ENCODE data around the gene MOGAT2. TPM values are rescaled to one million over a fixed set of nuclear protein-coding genes. Genes with fewer than 3 reads are reported as not detected.
A peak's percentile ranks its signal among the peaks of the same experiment; 100 is the strongest.

Gene MOGAT2
- total RNA-seq, 2 experiments from 2014 or later: not detected

DNA sequence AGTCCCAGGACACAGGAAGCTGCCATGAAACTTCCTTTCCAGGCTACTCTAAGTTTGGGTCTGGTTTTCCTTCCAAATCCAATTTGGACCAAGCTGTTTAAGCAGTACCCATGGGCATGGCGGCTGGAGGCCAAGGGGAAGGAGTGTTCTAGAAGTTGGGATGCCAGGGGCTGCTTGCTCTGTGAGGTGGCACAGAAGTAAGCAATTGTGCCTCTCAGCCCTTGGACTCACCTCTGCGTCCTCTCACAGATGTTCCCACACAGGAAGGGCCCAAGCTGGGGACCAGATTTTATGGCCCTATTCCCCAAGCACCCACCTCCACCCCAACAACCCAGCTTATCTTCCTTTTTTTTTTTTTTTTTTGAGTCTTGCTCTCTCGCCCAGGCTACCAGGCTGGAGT lies 47.5 kb downstream of the MOGAT2 start:
- no peak for DNase-seq
- peaks cover 8% of the 10 kb centered on the region for H3K27me3 Mint-ChIP-seq
- peaks cover 29% of the 10 kb centered on the region for H3K4me1 Mint-ChIP-seq (ENCODE audit: low read depth)
- intact Hi-C loops (cut with micrococcal nuclease): loop anchor here (5.0 kb wide), 2 partner anchors 43 to 52 kb away; partner anchors contain the start of gene UVRAG
- H3K4me3 Mint-ChIP-seq: no peak overlapping the region
- H3K9me3 Mint-ChIP-seq: no peaks in the 10 kb centered on the region
- H3K27ac Mint-ChIP-seq: no peak overlapping the region
- ChIA-PET CTCF (interaction anchor here (1.1 kb wide), 1 partner anchor 44 kb away, joined by 3 read pairs; no protein-coding TSS in a partner anchor), POLR2A (interaction anchor here (0.6 kb wide), 1 partner anchor 36 kb away, joined by 4 read pairs; no protein-coding TSS in a partner anchor)
- H3K36me3 Mint-ChIP-seq: no peaks in the 10 kb centered on the region

DNA sequence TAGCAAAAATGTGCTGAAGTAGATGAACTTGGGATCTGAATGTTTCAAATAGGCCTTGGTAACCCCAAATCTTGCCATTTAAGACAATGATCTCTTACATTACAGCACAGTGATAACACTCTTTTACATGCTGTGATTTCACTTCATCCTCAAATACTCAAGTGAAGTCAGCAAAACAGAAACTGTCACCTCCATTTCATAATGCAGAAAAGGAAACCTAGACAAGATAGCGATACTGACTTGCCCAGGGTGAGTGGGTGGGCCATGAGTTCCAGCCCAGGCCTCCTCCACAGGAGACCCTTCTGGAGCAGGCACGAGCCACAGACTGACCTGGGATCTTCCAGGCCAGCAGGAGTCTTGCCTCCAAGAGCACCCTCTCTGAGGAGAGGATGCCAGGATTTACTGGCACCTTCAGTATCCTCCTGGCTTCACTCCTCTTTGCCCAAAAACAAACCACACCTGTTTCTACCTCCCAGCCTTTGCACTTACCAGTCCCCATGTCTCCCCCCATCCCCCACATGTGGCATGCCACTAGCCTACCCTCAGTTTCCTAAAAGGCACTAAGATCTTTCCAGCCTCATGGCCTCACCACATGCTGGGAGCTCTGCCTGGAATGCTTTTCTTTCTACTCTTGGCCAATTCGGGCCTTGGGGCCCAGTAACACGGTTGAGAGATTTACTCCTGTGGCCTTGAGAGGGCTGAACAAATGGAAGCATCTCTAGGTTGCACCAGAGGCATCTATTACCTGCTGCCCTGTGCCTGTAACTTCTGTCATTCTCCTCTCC lies 49.0 kb downstream of the MOGAT2 start:
- H3K4me3 Mint-ChIP-seq: no peak overlapping the region
- H3K36me3 Mint-ChIP-seq: no peaks in the 10 kb centered on the region
- CTCF ChIA-PET: no interaction called here
- H3K27me3 Mint-ChIP-seq: peaks cover 8% of the 10 kb centered on the region
- intact Hi-C loops (cut with micrococcal nuclease): loop anchor here (5.0 kb wide), 2 partner anchors 44 to 51 kb away; partner anchors contain the start of gene UVRAG
- POLR2A ChIA-PET: no interaction called here
- H3K9me3 Mint-ChIP-seq: no peaks in the 10 kb centered on the region
- peaks cover 24% of the 10 kb centered on the region for H3K4me1 Mint-ChIP-seq (ENCODE audit: low read depth)
- no peak overlapping the region for H3K27ac Mint-ChIP-seq
- peak; percentile 33 for DNase-seq

DNA sequence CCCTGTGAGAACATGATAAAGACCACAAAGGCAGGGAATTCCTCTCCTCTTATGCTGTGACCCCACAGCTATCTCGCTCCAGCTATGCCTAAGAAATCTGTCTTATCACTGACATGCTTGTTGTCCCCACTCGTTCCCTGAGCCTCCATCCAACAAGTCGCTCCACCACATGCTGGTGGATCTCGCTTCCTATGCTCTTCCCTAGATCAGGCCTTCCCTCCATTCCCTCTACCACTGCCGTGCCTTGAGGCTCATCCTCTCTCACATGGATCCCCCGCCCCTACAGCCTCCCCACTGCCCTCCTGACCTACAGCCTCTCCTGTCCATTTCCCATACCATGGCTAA lies 49.6 kb downstream of the MOGAT2 start:
- POLR2A ChIA-PET: no interaction called here
- Mint-ChIP-seq H3K9me3 (no peaks in the 10 kb centered on the region), H3K27me3 (peaks cover 8% of the 10 kb centered on the region), H3K4me1 (ENCODE audit: low read depth) (peaks cover 24% of the 10 kb centered on the region), H3K4me3 (no peak overlapping the region), H3K36me3 (no peaks in the 10 kb centered on the region), H3K27ac (no peak overlapping the region)
- no peak for DNase-seq
- CTCF ChIA-PET: no interaction called here
- intact Hi-C loops (cut with micrococcal nuclease): loop anchor here (5.0 kb wide), 2 partner anchors 45 to 50 kb away; partner anchors contain the start of gene UVRAG

DNA sequence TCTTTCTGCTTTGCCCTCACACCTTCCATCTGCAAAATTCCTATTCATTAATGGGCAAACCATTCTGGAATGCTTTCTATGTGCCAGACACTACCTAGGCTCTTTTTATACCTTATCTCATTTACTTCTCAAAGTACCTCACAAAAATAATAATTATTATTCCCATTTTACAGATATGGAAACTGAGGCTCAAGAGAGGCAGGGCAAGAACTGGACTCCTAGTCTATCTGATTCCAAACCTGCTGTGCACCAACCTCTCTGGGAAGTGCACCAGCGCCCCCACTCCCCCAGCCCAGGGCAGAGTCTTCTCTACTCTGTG lies 50.1 kb downstream of the MOGAT2 start:
- peaks cover 24% of the 10 kb centered on the region for H3K4me1 Mint-ChIP-seq (ENCODE audit: low read depth)
- intact Hi-C loops (cut with micrococcal nuclease): loop anchor here (5.0 kb wide), 2 partner anchors 45 to 50 kb away; partner anchors contain the start of gene UVRAG
- POLR2A ChIA-PET: no interaction called here
- H3K27me3 Mint-ChIP-seq: peaks cover 8% of the 10 kb centered on the region
- no peaks in the 10 kb centered on the region for H3K36me3 Mint-ChIP-seq
- H3K4me3 Mint-ChIP-seq: no peak overlapping the region
- H3K27ac Mint-ChIP-seq: no peak overlapping the region
- no peak for DNase-seq
- H3K9me3 Mint-ChIP-seq: no peaks in the 10 kb centered on the region
- CTCF ChIA-PET: no interaction called here

DNA sequence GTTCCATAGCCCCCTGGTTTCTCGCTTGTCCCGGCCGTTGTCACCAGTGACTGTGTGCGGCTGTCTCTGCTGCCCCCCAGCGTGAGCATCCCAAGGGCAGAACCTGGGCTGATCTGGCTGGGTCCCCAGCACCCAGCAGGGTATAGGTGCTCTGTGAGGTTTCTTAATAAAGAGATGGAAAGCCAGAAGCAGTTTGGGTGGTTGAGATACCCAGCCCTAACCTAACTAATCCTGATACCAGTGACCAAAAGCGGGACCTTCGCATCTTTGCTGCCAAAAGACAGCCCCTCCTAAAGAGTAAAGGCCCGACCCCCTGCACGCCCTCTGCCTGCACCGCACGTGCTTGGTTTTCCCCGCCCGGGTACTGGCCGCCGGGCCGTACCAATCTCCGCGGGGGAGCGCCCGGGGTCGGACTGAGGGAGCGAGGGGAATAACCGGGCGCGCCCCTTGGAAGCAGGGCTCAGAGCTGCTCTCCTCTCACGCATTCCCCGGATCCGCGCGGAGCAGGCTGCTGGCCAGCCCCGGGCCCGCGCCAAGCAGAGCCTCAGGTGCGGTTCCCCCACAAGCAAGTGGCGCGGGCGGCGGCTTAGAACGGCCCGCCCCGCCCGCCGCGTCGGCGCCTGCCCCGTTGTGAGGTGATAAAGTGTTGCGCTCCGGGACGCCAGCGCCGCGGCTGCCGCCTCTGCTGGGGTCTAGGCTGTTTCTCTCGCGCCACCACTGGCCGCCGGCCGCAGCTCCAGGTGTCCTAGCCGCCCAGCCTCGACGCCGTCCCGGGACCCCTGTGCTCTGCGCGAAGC lies 50.7 kb downstream of the MOGAT2 start, which contains the start of gene DGAT2:
DGAT2 (plus strand) TSS at position 667 of the 797 bp plus-strand sequence. CDS start 214 bp downstream, outside the sequence.
- Mint-ChIP-seq H3K4me1 (ENCODE audit: low read depth) (peaks cover 24% of the 10 kb centered on the region), H3K27me3 (peaks cover 8% of the 10 kb centered on the region), H3K9me3 (no peaks in the 10 kb centered on the region), H3K4me3 (peak within 1 kb of the TSS; percentile 41), H3K27ac (no peak within 1 kb of the TSS), H3K36me3 (no peaks in the 10 kb centered on the region)
- ChIA-PET POLR2A (no interaction called here), CTCF (interaction anchor here (1.0 kb wide), 1 partner anchor 43 kb away, joined by 3 read pairs; no protein-coding TSS in a partner anchor)
- DNase-seq: peak; percentile 74
- intact Hi-C loops (cut with micrococcal nuclease): loop anchor here (5.0 kb wide), 2 partner anchors 46 to 49 kb away; partner anchors contain the start of gene UVRAG

DNA sequence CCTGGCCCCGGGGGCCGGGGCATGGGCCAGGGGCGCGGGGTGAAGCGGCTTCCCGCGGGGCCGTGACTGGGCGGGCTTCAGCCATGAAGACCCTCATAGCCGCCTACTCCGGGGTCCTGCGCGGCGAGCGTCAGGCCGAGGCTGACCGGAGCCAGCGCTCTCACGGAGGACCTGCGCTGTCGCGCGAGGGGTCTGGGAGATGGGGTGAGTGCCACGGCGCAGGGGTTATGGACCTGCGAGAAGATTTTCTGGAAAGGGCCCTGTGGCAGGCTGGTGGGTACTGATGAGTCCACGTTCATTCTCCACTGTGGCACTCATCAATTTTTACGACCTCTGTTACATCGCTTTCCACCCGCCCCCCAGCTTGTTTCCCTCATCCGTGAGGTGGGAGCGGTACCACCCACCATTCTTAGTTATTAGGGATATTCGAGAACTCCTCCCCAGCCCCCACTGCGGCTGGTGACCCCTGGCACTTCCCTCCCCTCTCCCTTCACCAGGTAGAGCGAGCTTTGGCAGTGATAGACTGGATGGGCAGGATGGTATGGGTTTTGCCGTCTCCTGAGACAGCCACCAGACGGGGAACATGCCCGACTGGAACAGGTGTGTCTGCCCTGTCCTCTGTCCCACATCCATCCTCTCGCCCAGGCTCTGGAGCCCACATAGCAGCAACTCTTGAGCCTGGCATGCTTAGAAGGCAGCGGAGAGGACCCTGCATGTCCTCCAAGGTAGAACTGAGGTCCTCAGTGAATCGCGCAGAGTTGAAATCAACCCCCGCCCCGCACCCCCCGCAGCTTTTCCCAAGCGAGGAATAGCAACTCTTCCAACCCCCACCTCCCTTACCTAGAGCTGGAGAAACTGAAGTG lies 51.5 kb downstream of the MOGAT2 start:
- H3K27ac Mint-ChIP-seq: no peak overlapping the region
- intact Hi-C loops (cut with micrococcal nuclease): loop anchor here (5.0 kb wide), 2 partner anchors 47 to 48 kb away; partner anchors contain the start of gene UVRAG
- POLR2A ChIA-PET: no interaction called here
- peaks cover 8% of the 10 kb centered on the region for H3K27me3 Mint-ChIP-seq
- H3K9me3 Mint-ChIP-seq: no peaks in the 10 kb centered on the region
- CTCF ChIA-PET: interaction anchor here (1.0 to 1.2 kb wide), 4 partner anchors 8 to 63 kb away, joined by 3 to 4 read pairs (median 3); no protein-coding TSS in a partner anchor
- no peak for DNase-seq
- H3K4me1 Mint-ChIP-seq (ENCODE audit: low read depth): peaks cover 31% of the 10 kb centered on the region
- H3K4me3 Mint-ChIP-seq: peak overlapping the region; percentile 7
- H3K36me3 Mint-ChIP-seq: no peaks in the 10 kb centered on the region

DNA sequence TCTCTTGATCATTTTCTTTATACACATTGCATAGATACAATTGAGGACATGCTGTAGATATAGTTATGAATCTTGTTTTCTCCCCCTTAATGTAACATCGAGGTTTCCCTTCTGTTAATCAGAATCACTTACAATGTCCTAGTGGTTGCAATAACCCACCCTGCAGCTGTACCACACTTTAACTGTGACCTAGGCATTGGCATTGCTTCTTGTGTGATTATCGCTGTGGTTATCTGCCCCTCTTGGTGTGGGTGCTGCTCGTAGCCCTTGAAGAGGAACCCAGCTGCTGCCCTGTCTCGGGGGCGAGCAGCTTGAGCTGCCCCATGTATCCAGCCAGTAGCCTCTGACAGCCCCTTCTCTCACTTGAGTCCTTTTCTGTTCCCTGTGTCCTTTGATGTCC lies 52.5 kb downstream of the MOGAT2 start:
- CTCF ChIA-PET: interaction anchor here (0.7 to 1.2 kb wide), 4 partner anchors 9 to 64 kb away, joined by 3 to 4 read pairs (median 4); no protein-coding TSS in a partner anchor
- no peak overlapping the region for H3K27ac Mint-ChIP-seq
- H3K9me3 Mint-ChIP-seq: no peaks in the 10 kb centered on the region
- no peak for DNase-seq
- H3K36me3 Mint-ChIP-seq: no peaks in the 10 kb centered on the region
- H3K27me3 Mint-ChIP-seq: peaks cover 8% of the 10 kb centered on the region
- H3K4me3 Mint-ChIP-seq: no peak overlapping the region
- POLR2A ChIA-PET: no interaction called here
- peaks cover 31% of the 10 kb centered on the region for H3K4me1 Mint-ChIP-seq (ENCODE audit: low read depth)
- intact Hi-C loops (cut with micrococcal nuclease): no loop called here

DNA sequence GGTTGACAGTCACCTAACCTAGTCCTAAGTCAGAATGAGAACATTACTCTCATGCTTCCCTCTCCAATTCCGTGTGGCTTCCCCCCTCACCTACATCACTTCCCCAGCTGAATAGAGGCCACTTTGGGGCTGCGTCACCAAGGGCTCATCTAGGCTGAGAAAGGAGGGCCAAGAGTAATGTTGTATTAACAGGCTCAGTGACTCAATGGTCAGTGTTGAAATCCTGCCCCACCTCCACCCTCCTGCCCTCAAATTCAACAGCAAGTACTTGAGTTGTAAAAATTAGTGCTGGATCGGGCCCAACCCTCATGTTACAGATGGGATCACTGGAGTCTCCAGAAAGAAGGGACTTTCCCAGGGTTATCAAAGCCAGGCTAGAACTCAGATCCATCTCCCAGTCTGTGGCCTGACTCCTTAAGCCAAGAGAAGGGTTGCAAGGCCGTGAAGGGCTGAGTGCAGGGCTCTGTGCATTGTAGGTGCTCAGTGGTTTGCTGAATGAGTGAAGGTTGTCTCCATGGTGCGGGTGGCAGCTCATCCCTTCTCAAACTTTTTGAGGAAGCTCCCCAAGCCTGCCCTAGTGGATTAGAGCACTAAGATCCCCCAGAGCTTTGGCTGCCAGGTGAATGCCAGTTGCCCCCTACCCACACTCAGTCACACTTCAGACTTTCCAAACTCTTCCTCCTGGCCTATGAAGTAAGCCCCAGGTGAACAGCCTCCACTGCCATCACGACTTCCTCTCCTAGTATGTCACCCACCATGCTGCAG lies 54.2 kb downstream of the MOGAT2 start:
- no peak for DNase-seq
- Mint-ChIP-seq H3K27me3 (peaks cover 8% of the 10 kb centered on the region), H3K36me3 (no peaks in the 10 kb centered on the region), H3K9me3 (no peaks in the 10 kb centered on the region), H3K4me3 (no peak overlapping the region), H3K4me1 (ENCODE audit: low read depth) (peaks cover 26% of the 10 kb centered on the region), H3K27ac (no peak overlapping the region)
- ChIA-PET POLR2A (no interaction called here), CTCF (interaction anchor here (1.8 kb wide), 1 partner anchor 66 kb away, joined by 5 read pairs; no protein-coding TSS in a partner anchor)
- intact Hi-C loops (cut with micrococcal nuclease): no loop called here

DNA sequence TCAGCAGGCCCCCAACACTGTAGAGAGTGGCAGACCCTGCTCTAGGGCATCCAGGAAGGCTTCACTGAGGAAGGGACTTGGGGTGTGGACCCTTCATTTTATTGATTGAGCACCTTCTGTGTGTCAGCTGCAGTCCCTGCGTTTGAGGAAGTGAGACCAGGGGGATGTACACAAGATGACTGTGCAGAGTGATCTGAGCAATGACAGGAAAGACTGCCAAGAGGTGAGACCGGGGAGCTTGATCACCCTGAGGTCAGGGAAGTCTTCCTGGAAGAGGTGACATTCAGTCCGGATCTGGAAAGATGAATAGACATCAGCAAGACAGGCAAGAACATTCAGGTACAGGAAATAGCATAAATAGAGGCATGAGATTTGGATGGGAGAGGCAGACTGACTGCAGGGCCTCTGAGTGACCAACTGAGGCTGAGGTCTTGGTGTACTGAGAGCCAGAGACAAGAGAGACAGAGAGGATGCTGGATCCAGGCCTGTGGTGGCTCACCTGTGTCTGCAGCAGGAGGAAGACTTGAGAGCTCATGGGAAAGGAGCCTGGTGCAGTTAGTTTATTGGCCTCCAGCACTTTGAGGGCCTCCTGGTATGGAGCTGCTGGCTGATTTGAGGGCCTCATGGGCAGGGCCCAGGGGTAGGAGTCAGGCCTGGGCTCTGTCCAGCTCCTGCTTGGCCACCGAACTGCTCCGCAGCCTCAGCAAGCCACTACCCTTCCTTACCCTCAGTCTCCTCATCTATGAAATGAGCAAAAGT lies 56.1 kb downstream of the MOGAT2 start:
- intact Hi-C loops (cut with micrococcal nuclease): no loop called here
- peak overlapping the region; percentile 2 for H3K27ac Mint-ChIP-seq
- H3K4me3 Mint-ChIP-seq: no peak overlapping the region
- ChIA-PET POLR2A (no interaction called here), CTCF (interaction anchor here (0.7 to 1.8 kb wide), 2 partner anchors 68 to 123 kb away, joined by 3 to 5 read pairs; no protein-coding TSS in a partner anchor)
- peaks cover 8% of the 10 kb centered on the region for H3K27me3 Mint-ChIP-seq
- DNase-seq: peak; percentile 59
- H3K36me3 Mint-ChIP-seq: no peaks in the 10 kb centered on the region
- H3K4me1 Mint-ChIP-seq (ENCODE audit: low read depth): peaks cover 26% of the 10 kb centered on the region
- H3K9me3 Mint-ChIP-seq: no peaks in the 10 kb centered on the region

DNA sequence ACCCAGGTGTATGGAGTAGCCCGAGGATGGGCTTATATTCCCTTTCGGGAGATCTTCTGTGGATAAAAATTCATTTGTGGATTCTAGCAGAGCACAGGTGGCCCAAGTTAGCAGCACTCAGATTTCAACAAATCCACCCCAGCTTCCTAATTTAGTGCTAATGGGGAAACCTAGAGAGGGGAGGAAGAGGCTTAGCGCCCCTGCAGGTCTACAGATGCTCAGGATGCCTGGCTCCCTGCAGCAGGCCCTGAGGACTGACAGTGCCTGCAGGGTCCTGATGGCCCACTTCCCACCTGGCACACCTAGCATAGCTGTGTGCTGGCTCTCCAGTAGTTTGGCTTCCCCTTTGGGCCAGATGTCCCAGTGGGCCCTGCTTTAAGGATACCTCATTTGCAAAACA lies 57.4 kb downstream of the MOGAT2 start:
- CTCF ChIA-PET: no interaction called here

More for the DNA sequence above, 57.4 kb downstream of the MOGAT2 start:
- Mint-ChIP-seq H3K4me1 (ENCODE audit: low read depth) (peaks cover 20% of the 10 kb centered on the region), H3K36me3 (no peaks in the 10 kb centered on the region), H3K27me3 (no peaks in the 10 kb centered on the region), H3K27ac (no peak overlapping the region), H3K9me3 (no peaks in the 10 kb centered on the region), H3K4me3 (no peak overlapping the region)
- intact Hi-C loops (cut with micrococcal nuclease): no loop called here
- POLR2A ChIA-PET: no interaction called here
- DNase-seq: no peak
